HG03558 (cell line): Measurements from ENCODE around the gene TEX13D.
"Not testable (repeated sequence)": the region's sequence is repeated elsewhere in the genome, so short reads cannot be mapped to it uniquely, and the experiment has no call there.

Experiments
- ATAC-seq: cut with Tn5 transposase; IDR thresholded peaks from one replicate; pipeline ENCODE4 v1.9.1; 2021; ENCODE audit warnings: moderate number of reproducible peaks; ENCODE audit not compliant: unreplicated experiment; ENCODE audit errors: extremely low read depth

TEX13D gene

GRCh38 chrX:124332481-124333424, at the start of gene TEX13D:
TSS of gene TEX13D (plus strand) at chrX:124332660. CDS start at chrX:124332918, 258 bp downstream.
- no peak for ATAC-seq

- no peak for ATAC-seq
Observed at GRCh38 chrX:124289443-124289842, 43.0 kb upstream of the TEX13D start.

DNA sequence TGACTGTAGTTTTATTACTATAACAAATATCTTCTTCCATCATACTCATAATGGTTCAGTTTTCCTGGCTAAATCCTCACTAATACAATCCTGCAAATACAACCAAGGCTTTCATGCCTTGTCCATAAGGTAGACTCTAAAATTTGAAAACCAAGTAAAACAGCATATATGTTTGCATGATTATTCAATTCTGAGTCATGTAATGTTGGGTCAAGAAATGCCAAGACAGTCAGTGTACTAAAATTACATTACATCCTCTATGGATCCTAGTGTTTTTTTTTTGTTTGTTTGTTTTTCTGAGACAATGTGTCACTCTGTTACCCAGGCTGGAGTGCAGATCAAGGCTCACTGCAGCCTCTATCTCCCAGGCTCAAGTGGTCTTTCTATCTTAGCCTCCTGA, 38.6 kb upstream of the TEX13D start:
- ATAC-seq = no peak

DNA sequence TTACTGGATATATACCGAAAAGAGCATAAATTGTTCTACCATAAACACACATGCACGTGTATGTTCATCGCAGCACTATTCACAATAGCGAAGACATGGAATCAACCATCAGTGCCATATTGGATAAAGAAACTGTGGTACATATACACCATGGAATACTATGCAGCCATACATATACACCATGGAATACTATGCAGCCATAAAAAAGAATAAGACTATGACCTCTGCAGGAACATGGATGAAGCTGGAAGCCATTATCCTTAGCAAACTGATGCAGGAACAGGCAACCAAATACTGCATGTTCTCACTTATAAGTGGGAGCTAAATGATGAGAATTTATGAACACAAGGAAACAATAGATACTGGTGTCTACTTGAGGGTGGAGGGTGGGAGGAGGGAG, 33.1 kb upstream of the TEX13D start:
- not testable (repeated sequence) for ATAC-seq

GRCh38 chrX:124300405-124300804, 32.1 kb upstream of the TEX13D start:
- ATAC-seq = no peak

- ATAC-seq = no peak
Observed at GRCh38 chrX:124307253-124307907, 25.1 kb upstream of the TEX13D start.

- ATAC-seq = no peak
Observed at GRCh38 chrX:124325732-124326131, 6.7 kb upstream of the TEX13D start.

DNA sequence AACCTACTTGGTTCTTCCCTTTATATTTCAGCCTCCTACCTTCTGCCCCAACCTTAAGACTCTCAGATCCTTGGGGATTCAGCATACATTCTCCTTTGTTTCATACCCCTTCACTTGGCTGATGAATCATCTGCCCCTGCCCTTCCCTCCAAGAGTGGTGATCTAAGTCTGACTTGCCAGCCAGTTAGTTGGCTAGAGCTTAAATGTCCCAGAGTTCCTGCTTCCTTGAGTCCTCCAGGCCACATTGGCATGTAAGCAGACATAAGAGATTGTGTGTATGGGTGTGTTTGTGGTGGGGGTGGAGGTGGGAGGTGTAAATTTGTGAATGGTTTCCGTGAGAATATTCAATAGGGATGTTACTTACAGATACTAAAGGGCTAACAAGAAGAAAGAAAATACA, 3.7 kb upstream of the TEX13D start:
- ATAC-seq = no peak

GRCh38 chrX:124333862-124334261, 1.4 kb downstream of the TEX13D start:
- ATAC-seq = peak; percentile 31

GRCh38 chrX:124334555-124334954, 2.1 kb downstream of the TEX13D start:
- not testable (repeated sequence) for ATAC-seq

- no peak for ATAC-seq
Observed at GRCh38 chrX:124335598-124335997, 3.1 kb downstream of the TEX13D start.

DNA sequence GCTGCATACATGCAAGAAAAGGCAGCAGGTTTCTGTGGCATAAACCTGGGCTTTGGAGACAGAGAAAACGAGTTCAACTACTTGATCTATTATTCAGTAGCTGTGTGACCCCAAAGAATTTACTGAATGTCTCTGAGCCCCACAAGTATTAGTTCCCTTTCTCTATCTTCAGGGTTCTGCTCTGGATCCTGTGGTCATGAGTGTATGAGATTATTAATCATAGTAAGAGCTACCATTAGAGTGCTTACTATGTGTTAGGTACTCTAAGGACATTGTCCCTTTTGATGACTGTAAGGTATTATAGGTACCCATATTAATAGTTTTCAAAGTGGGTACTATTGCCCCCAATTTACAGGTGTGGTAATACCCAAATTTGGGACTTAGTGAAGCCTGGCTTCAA, 5.5 kb downstream of the TEX13D start:
- no peak for ATAC-seq

DNA sequence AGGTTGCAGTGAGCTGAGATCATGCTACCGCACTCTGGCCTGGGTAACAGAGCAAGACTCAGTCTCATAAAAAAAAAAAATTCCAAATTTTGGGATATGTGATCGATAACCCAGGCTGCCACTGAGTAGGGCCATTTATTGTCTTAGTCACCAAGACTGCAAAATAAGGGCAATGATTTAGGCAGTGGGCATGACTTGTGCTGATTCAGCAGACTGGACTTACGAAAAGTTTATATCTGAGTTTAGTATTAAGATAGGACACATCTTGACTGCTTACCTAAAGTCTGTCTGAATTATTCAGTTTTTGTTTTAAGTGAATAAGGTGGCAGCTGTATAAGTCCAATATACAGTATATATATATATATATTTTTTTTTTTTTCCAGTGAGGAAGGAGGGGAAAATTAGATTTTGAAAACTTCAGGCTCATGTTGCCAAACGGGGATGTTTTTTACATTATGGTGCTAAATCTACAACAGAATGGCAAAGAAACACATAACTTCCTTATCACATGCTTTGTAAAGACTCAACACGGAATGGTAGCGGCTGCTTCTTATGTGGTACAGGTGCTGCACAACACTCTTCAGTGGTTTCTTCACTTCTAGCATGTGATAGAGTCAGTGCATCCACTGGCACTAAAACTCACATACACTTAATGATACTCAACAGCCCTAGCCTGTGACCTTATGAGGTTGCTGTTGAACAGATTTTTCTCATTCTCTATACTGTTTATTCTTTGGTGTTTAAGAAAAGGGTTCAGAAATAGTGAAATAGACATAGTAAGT, 6.5 kb downstream of the TEX13D start:
- no peak for ATAC-seq

DNA sequence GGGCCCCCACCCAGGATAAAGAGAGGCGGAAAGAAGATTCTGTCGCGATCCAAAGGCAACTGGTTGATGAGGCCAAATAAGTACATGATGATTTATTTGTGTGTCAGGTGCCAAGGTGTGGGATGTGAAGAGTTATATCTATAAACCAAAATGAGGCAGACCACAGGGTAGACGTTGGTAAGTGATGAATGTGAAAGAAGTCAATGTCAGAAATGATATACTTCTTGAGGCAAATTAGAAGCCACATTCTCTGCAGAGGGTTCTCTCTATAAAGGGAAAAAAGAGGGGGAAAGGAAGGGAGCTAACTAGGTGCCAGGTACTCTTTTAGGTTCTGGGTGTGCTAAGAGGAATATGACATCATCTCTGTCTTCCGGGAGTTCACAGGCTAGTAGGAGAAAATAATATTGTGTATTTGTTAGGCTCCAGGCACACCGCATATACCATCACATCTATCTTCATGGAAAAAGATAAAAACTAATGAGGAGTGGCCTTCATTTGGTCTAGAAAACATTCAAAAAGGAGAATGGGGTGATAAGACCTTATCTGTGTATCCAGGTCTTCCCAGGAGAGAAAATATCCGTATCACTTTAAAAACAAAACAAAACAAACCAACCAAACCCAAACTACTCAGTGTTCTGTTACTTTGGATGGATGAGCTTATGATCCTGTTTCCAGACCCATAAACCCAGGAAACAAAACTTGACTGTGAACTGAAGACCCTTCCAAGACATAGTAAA, 9.1 kb downstream of the TEX13D start:
- no peak for ATAC-seq

GRCh38 chrX:124342174-124342867, 9.9 kb downstream of the TEX13D start:
- no peak for ATAC-seq

DNA sequence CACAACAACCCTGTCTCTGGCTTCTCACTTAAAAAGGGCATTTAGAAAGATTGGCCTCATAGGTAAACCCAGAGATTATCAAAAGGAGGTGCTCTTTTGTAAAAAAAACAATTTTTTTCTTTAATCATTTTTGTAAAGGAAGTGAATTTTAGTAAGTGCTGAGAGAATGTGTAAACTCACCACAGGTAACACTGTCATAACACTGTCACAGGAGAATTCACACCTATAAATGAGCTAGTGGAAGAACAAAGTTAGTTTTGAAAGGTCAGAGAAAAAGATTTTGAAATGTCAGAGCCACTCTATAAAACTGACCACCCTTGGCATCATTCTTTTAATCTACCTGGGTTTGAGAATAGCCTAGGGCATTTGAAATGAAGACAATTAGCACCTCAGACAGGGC, 10.6 kb downstream of the TEX13D start:
- no peak for ATAC-seq

DNA sequence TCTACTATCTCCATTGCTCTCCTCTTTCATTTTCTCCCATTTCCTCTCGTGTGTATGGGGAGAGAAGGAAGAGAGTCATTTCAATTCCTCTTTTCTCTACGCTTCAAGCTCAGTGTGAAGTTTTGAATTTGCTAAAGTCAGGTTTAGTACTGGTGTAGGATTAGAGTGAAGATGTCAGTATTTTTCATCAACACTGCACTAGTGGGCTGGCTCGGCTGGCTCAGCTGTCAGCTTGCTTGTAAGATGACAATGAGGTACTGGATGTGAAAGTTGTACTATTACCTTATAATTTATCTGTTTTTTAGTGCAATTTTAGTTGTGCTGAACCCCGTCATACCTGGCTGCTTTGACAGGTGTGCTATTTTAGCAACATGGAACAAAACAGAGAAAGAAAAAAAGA, 11.8 kb downstream of the TEX13D start:
- no peak for ATAC-seq

DNA sequence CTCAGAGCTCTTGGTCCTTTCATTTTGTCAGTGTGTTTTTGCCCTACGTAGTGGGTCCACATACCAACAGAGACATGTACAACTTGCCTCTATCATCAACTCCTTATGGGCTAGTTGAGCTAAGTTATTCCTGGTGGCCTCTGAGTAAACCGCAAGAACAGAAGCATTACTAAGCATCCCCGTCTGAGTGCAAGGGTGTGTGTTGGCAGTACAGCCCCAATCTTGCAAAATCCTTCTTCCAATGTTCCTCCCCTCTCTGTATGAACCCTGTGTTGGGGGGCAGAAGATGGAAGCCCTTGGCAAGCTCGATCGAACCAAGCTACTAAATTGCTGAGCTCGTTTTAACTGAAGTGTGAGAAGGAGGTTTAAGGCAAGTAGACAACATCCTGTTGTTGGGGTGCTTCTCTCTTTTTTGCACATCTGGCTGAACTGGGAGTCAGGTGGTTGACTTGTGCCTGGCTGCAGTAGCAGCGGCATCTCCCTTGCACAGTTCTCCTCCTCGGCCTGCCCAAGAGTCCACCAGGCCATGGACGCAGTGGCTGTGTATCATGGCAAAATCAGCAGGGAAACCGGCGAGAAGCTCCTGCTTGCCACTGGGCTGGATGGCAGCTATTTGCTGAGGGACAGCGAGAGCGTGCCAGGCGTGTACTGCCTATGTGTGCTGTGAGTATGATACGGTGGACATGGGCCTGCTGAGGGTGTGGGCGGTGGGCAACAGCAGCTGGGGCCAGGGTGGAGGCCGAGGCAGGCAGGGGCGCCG, 13.8 kb downstream of the TEX13D start, which contains the start of gene SH2D1A:
Gene SH2D1A, plus strand, starts transcription at position 447 of the 760 bp plus-strand sequence. Its CDS starts 80 bp downstream, at position 527.
- ATAC-seq = no peak

DNA sequence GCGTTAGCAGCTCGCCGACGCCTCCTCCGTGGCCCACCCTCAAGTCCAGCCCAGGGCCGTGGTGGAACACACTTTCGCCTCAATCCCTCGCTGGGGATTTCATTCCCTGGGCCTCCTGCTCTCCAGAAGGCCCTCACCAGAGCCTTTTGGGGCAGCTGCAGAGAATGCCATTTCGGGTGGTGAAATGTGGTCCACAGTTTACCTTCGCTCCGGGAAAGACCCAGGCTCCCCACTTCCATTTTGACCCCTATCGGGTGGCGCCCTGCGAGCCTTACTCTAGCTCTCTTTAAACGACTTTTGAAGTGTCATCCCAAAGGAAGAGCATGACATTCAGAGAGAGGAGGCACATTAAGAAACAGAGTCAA, 14.4 kb downstream of the TEX13D start:
- no peak for ATAC-seq
